Measurements from ENCODE around the gene UBALD1. TPM values are rescaled to one million over a fixed set of nuclear protein-coding genes. Genes with fewer than 3 reads are reported as not detected.

Gene UBALD1
- polyA plus RNA-seq, 2 of the 4 experiments (the other 2 are of a cell fraction): 10.2 to 34.1 TPM

- no peak for FAIRE-seq
- WGBS (ENCODE audit: missing lambda C conversion rate): 96% methylated on average over 14 of the region's 22 CpGs
- ChIA-PET POLR2A (no interaction called here), CTCF (interaction anchor here (1.0 to 1.2 kb wide), 2 partner anchors 13 to 140 kb away, joined by 3 to 6 read pairs; no protein-coding TSS in a partner anchor)
- TF ChIP-seq FOSB (CRISPR knock-in tag; IDR thresholded peaks at IDR 0.05): no peak
- TF ChIP-seq PHF8 (IDR thresholded peaks at IDR 0.05; ENCODE audit: borderline replicate concordance, low read depth): no peak
- no peak for TF ChIP-seq GATA3 (IDR thresholded peaks at IDR 0.05; ENCODE audit: borderline replicate concordance)
- no peak for TF ChIP-seq NFE2L2 (conservative IDR thresholded peaks at IDR 0.05; ENCODE audit: low read length)
- TF ChIP-seq MAFK (IDR thresholded peaks at IDR 0.05; ENCODE audit: partially characterized antibody): no peak
- no peak for TF ChIP-seq FOXS1 (CRISPR knock-in tag; IDR thresholded peaks at IDR 0.05)
- no peak for TF ChIP-seq ZNF302 (CRISPR knock-in tag; IDR thresholded peaks at IDR 0.05)
- no peak for ATAC-seq
- no peaks in the 10 kb centered on the region for H3K9me3 ChIP-seq
- H3K4me1 ChIP-seq: no peaks in the 10 kb centered on the region
- DNase-seq (ENCODE audit: low read depth in 1 of 2, low spot score in 1 of 2): no peak
- H3K4me2 ChIP-seq: no peak overlapping the region
- H3K4me3 ChIP-seq: no peak overlapping the region
- H3K27ac ChIP-seq: no peak overlapping the region
These were observed 32.3 kb upstream of the UBALD1 start for GRCh38 chr16:4646773-4647643.

- ChIA-PET POLR2A (no interaction called here), CTCF (interaction anchor here (1.0 kb wide), 1 partner anchor 8 kb away, joined by 4 read pairs; no protein-coding TSS in a partner anchor)
- FAIRE-seq: no peak
- H3K4me2 ChIP-seq: no peak overlapping the region
- no peak overlapping the region for H3K27ac ChIP-seq
- DNase-seq (ENCODE audit: low read depth in 1 of 2, low spot score in 1 of 2): no peak
- no peaks in the 10 kb centered on the region for H3K4me1 ChIP-seq
- no peaks in the 10 kb centered on the region for H3K9me3 ChIP-seq
- no peak for ATAC-seq
- H3K4me3 ChIP-seq: no peak overlapping the region
- TF ChIP-seq HMGXB4 (CRISPR knock-in tag; IDR thresholded peaks at IDR 0.05; ENCODE audit: borderline replicate concordance) (no peak), NPAS2 (CRISPR knock-in tag; IDR thresholded peaks at IDR 0.05; ENCODE audit: borderline replicate concordance) (no peak), BCL3 (IDR thresholded peaks at IDR 0.05) (no peak), ZFP36 (IDR thresholded peaks at IDR 0.05; ENCODE audit: borderline replicate concordance, partially characterized antibody) (no peak), MAZ (IDR thresholded peaks at IDR 0.05; ENCODE audit: borderline replicate concordance, low read depth, low read length) (no peak), CBX2 (IDR thresholded peaks at IDR 0.05; ENCODE audit: borderline replicate concordance, low read depth) (no peak), FOSB (CRISPR knock-in tag; IDR thresholded peaks at IDR 0.05) (no peak)
- WGBS (ENCODE audit: missing lambda C conversion rate): 95% methylated on average over 14 of the region's 14 CpGs
These were observed 27.2 kb upstream of the UBALD1 start for GRCh38 chr16:4641895-4642294.

GRCh38 chr16:4641306-4641687 lies 26.6 kb upstream of the UBALD1 start:
- no peak overlapping the region for H3K27ac ChIP-seq
- POLR2A ChIA-PET: no interaction called here
- 96% methylated on average over 5 of the region's 5 CpGs for WGBS (ENCODE audit: missing lambda C conversion rate)

More at GRCh38 chr16:4641306-4641687, 26.6 kb upstream of the UBALD1 start:
- FAIRE-seq: no peak
- Histone ChIP-seq H3K4me2 (no peak overlapping the region), H3K4me1 (no peaks in the 10 kb centered on the region), H3K4me3 (no peak overlapping the region), H3K9me3 (no peaks in the 10 kb centered on the region)
- CTCF ChIA-PET: no interaction called here
- no peak for ATAC-seq
- no peak for TF ChIP-seq E2F6 (IDR thresholded peaks at IDR 0.05; ENCODE audit: borderline replicate concordance, low read depth)
- TF ChIP-seq HEYL (CRISPR knock-in tag; IDR thresholded peaks at IDR 0.05): no peak
- no peak for TF ChIP-seq TP53 (CRISPR knock-in tag; IDR thresholded peaks at IDR 0.05)
- no peak for TF ChIP-seq NPAS2 (CRISPR knock-in tag; IDR thresholded peaks at IDR 0.05; ENCODE audit: borderline replicate concordance)
- no peak for TF ChIP-seq HMGXB4 (CRISPR knock-in tag; IDR thresholded peaks at IDR 0.05; ENCODE audit: borderline replicate concordance)
- no peak for TF ChIP-seq EHF (CRISPR knock-in tag; IDR thresholded peaks at IDR 0.05)
- TF ChIP-seq KDM1A (IDR thresholded peaks at IDR 0.05; ENCODE audit: low read depth): no peak
- no peak for TF ChIP-seq REST (IDR thresholded peaks at IDR 0.05)
- no peak for TF ChIP-seq FOSB (CRISPR knock-in tag; IDR thresholded peaks at IDR 0.05)
- no peak for TF ChIP-seq BCL3 (IDR thresholded peaks at IDR 0.05)
- no peak for TF ChIP-seq CBX2 (IDR thresholded peaks at IDR 0.05; ENCODE audit: borderline replicate concordance, low read depth)
- no peak for DNase-seq (ENCODE audit: low read depth in 1 of 2, low spot score in 1 of 2)
